Ovary (tissue), 9 donors: ENCODE results near the gene TAF11L3. TPM values are rescaled to one million over a fixed set of nuclear protein-coding genes. Genes with fewer than 3 reads are reported as not detected.
"Not testable (repeated sequence)": the region's sequence is repeated elsewhere in the genome, so short reads cannot be mapped to it uniquely, and the experiment has no call there.

Experiments used
- DNase-seq, 5 donors: peaks; one replicate each; pipeline ENCODE4 v3.0.0-alpha.2; 2019 to 2020
- H3K27ac ChIP-seq, 2 donors: fragments of 200-600 bp; one replicate each; pipeline versions ENCODE4 v1.5.1 to v1.8.0; 2019 to 2022
- H3K27me3 ChIP-seq: fragments of 200-600 bp; one replicate; pipeline ENCODE4 v1.8.0; 2022
- H3K36me3 ChIP-seq: fragments of 200-600 bp; sonication (generic); one replicate; pipeline ENCODE4 v1.5.1; 2019
- H3K4me1 ChIP-seq: one replicate; pipeline ENCODE4 v1.8.1; 2013; ENCODE audit warnings: mild to moderate bottlenecking, moderate library complexity; ENCODE audit not compliant: insufficient read depth
- H3K4me3 ChIP-seq: fragments of 200-600 bp; sonication (generic); one replicate; pipeline ENCODE4 v1.5.1; 2017
- H3K9me3 ChIP-seq, 2 donors: fragments of 200-600 bp in 1 of 2; sonication (generic) in 1 of 2; one replicate each; pipeline versions ENCODE4 v1.5.1 to v1.8.1; 2013 to 2019; ENCODE audit warnings: mild to moderate bottlenecking in 1 of 2, moderate library complexity in 1 of 2
- CTCF ChIP-seq, 3 donors: fragments of 450-650 bp in 2 of 3; fragments of 200-600 bp in 1 of 3; IDR thresholded peaks; one replicate each; pipeline versions ENCODE4 v1.5.1 to v1.8.0; 2016 to 2022; ENCODE audit warnings: antibody characterized with exemption in 3 of 3, mild to moderate bottlenecking in 1 of 3
- EP300 ChIP-seq: sonication (generic); formaldehyde crosslinking; IDR thresholded peaks from one replicate; pipeline ENCODE4 v1.6.1; 2017; ENCODE audit warnings: antibody characterized with exemption
- POLR2A ChIP-seq: fragments of 450-650 bp; IDR thresholded peaks from one replicate; pipeline ENCODE4 v1.6.1; 2017; ENCODE audit warnings: antibody characterized with exemption, mild to moderate bottlenecking, moderate library complexity
- WGBS, 3 donors: extraction: QIAGEN DNeasy Blood & Tissue Kit in 1 of 3; methylation state at CpG; one replicate each; pipeline versions ENCODE4 v1.1.5 to v1.1.7; 2013 to 2017; 5-methylcytosine and 5-hydroxymethylcytosine counted together
- intact Hi-C, 4 donors: fragments of 100-400 bp; cut with DNase I; formaldehyde crosslinking; loops; one replicate each; pipeline versions ENCODE4 v1.11.0 to v1.15.1; 2022 to 2023
- polyA plus RNA-seq, 2 donors: library from polyadenylated mRNA; stranded (reverse); fragments of 200-250 nt in 1 of 2; fragments of 350-450 nt in 1 of 2; fragmentation: Illumina TruSeq in 1 of 2; extraction: RNeasy Lipid Tissue Mini Kit (QIAGEN cat#74804) in 1 of 2; gene quantifications; one replicate each; pipeline ENCODE4 v1.2.3, GENCODE V29; 2013 to 2014
- total RNA-seq, 7 donors: library from RNA; depleted of rRNA in 2 of 7; stranded (reverse); fragments of >200 nt in 2 of 7; fragmentation: NEBNext Ultra II Directional in 3 of 7; extraction: Animal tissue kit (Norgen Biotek cat#: 25700) in 3 of 7; gene quantifications; one replicate each; pipeline versions ENCODE4 v1.1.0 to v1.2.4, GENCODE V29; 2016 to 2023
- donor health status: DM: no; HTN: no; CAD: no; lungs with moderate emphysema.
- donor health status: DM: no; HTN: no; CAD: no.
- donor health status: Bipolar disorder and iron deficiency.
- donor health status: DM: yes; HTN: yes; CAD: no.
- donor health status: DM: no; HTN: no; CAD: no.
- donor health status: DM: yes; HTN: yes; CAD: no.

The TAF11L3 gene
- total and polyA plus RNA-seq, 9 donors = not detected

DNA sequence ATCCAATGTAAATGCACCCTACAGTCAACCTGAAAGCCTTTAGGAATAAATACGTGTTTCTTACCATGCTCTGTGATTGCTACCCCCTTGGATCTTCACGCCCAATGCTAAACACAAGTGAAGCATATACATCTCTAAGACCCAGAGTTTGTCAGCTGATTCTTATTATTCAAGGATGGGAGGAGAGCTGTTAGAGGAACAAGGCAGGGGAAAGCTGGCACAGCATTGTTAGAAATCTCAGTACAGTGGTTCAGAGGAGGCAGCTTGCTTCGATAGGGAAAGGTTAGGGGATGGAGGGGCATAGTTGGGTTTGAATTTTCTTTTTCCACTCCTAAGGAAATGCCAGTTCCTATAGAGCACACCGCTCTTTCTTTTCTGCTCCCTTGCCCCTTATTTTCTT, 36.8 kb upstream of the TAF11L3 start:
- no peak overlapping the region for H3K27ac ChIP-seq
- DNase-seq = no peak
- 77 to 84% (median 84%) methylated on average over 4 of the region's 4 CpGs for WGBS, 3 donors
- H3K4me3 ChIP-seq = no peak overlapping the region
- H3K36me3 ChIP-seq = no peaks in the 10 kb centered on the region
- no peaks in the 10 kb centered on the region for H3K9me3 ChIP-seq
- TF ChIP-seq EP300 (no peak), CTCF (IDR thresholded peaks at IDR 0.05) (no peak), POLR2A (no peak)
- intact Hi-C loops = no loop called here
- H3K27me3 ChIP-seq = no peaks in the 10 kb centered on the region
- no peaks in the 10 kb centered on the region for H3K4me1 ChIP-seq

- Histone ChIP-seq H3K27ac (no peak overlapping the region), H3K9me3 (no peaks in the 10 kb centered on the region), H3K4me1 (no peaks in the 10 kb centered on the region), H3K27me3 (no peaks in the 10 kb centered on the region), H3K36me3 (no peaks in the 10 kb centered on the region), H3K4me3 (no peak overlapping the region)
- DNase-seq = no peak
- WGBS, 3 donors = 70 to 79% (median 71%) methylated on average over 2 of the region's 2 CpGs
- no peak for TF ChIP-seq CTCF (IDR thresholded peaks at IDR 0.05)
- no peak for TF ChIP-seq EP300
- no peak for TF ChIP-seq POLR2A
- intact Hi-C loops = no loop called here
These were observed 35.4 kb upstream of the TAF11L3 start for GRCh38 chr5:17482790-17483189.

DNA sequence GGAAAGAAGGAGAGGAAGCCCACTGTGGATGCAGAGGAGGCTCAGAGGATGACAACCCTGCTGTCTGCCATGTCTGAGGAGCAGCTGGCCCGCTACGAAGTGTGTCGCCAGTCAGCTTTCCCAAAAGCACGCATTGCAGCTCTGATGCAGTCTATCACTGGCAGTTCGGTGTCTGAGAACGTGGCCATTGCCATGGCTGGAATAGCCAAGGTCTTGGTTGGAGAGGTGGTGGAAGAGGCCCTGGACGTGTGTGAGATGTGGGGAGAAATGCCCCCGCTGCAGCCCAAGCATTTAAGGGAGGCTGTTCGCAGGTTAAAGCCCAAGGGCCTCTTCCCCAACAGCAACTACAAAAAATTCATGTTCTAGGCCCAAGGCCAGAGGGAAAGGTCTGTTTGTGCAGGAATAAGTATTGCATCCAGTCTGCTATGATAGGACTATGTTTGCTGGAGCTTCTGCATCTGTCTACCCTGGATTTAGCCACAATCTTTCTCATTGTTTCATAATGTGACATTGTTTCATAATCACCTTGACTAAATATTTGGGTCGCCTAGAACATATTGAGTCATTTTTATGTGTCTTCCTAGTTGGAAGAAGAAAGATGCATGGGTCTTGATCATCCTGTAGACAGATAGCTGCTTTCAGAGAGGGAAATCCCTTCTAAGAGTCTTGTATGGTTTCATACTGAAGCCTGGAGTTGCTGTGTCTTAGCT, 31.5 kb upstream of the TAF11L3 start:
- H3K27ac ChIP-seq, H3K4me1 ChIP-seq, H3K36me3 ChIP-seq, H3K4me3 ChIP-seq, H3K9me3 ChIP-seq, H3K27me3 ChIP-seq, intact Hi-C loops, DNase-seq: not testable (repeated sequence)
- 93 to 96% (median 95%) methylated on average over 10 of the region's 10 CpGs for WGBS, 3 donors

GRCh38 chr5:17487174-17487512, 31.0 kb upstream of the TAF11L3 start:
- no peak overlapping the region for H3K27ac ChIP-seq
- no peaks in the 10 kb centered on the region for H3K36me3 ChIP-seq
- WGBS, 3 donors = 84 to 97% (median 90%) methylated on average over 1 of the region's 1 CpG
- no peaks in the 10 kb centered on the region for H3K27me3 ChIP-seq
- H3K4me3 ChIP-seq = no peak overlapping the region
- no peaks in the 10 kb centered on the region for H3K9me3 ChIP-seq
- no peak for DNase-seq
- TF ChIP-seq EP300 (no peak), POLR2A (no peak), CTCF (IDR thresholded peaks at IDR 0.05) (no peak)
- H3K4me1 ChIP-seq = no peaks in the 10 kb centered on the region
- intact Hi-C loops = no loop called here

DNA sequence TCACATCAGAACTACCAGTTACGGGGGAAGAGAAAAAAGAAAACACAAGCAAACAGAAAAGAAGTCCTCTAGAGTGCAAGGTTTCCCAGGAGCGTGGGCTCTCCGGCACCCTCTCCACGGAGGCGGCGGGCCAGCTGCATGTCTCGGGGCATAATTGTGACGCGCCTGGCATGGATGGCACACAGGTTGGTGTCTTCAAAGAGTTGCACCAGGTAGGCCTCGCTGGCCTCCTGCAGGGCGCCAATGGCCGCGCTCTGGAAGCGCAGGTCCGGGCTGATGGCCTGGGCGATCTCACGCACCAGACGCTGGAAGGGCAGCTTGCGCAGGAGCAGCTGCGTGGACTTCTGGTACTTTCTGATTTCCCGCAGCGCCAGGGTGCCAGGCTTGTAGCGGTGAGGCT, 26.9 kb upstream of the TAF11L3 start:
- H3K27ac ChIP-seq, H3K27me3 ChIP-seq, H3K4me3 ChIP-seq, DNase-seq, H3K4me1 ChIP-seq, intact Hi-C loops, H3K9me3 ChIP-seq, H3K36me3 ChIP-seq: not testable (repeated sequence)
- WGBS, 3 donors = 95 to 96% (median 95%) methylated on average over 11 to 23 of the region's 23 CpGs
